ENCODE measurements around the gene PITX2.

The PITX2 gene

DNA sequence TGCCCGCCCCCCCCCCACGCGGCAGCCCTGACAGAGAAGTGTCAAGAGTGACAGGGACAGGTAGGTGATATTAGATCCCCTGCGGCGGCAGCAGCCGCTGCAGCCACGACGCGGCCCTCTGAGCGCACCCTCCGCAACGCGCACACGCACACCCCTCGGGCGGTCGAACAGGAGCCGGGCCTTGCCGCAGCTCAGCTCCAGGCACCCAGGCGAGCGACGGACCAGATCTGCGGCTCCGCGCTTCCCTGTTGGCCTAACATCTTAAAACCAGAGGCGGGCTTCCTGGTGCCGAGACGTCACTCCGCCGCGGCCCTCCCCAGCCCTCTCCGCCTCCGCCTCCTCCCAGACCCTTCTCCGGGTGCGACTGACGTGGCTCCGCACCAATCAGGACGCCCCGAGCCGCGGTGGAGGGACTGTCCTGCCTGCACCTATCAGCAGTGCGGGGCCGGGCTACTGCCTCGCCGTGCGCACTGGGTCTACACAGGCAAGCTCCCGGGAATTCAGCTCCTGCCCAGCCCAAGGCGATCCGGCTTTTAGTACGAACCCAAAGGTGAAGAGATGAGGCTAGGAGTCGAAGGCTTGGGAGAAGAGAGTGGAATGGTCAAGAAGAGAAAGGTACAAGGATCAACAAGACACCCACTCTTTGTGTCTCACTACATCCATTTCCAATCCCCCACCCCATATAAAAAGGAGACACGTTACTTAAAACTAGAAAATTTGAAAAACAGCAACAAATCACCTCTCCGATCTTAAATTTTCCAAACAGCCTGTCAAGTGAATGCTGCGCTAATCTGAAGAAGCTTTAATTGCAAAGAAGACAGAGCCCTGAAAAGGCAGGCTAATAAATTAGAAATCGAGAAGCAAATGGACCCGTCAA is at the start of gene PITX2:
Gene PITX2, minus strand, starts transcription at position 237 of the 877 bp plus-strand sequence. CDS start 617 bp downstream, outside the sequence.
- in situ Hi-C loops (cut with HindIII; ENCODE audit: low sequenced_read_pairs): no loop called here
- H3K4me3 ChIP-seq (ENCODE audit: low read depth, low read length): peak within 1 kb of the TSS; percentile 31
- DNase-seq (ENCODE audit: low read depth, low spot score): peak; percentile 83
- TF ChIP-seq, protein P1, sequence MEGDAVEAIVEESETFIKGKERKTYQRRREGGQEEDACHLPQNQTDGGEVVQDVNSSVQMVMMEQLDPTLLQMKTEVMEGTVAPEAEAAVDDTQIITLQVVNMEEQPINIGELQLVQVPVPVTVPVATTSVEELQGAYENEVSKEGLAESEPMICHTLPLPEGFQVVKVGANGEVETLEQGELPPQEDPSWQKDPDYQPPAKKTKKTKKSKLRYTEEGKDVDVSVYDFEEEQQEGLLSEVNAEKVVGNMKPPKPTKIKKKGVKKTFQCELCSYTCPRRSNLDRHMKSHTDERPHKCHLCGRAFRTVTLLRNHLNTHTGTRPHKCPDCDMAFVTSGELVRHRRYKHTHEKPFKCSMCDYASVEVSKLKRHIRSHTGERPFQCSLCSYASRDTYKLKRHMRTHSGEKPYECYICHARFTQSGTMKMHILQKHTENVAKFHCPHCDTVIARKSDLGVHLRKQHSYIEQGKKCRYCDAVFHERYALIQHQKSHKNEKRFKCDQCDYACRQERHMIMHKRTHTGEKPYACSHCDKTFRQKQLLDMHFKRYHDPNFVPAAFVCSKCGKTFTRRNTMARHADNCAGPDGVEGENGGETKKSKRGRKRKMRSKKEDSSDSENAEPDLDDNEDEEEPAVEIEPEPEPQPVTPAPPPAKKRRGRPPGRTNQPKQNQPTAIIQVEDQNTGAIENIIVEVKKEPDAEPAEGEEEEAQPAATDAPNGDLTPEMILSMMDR (IDR thresholded peaks at IDR 0.05; ENCODE audit: low read depth, low read length): no peak

DNA sequence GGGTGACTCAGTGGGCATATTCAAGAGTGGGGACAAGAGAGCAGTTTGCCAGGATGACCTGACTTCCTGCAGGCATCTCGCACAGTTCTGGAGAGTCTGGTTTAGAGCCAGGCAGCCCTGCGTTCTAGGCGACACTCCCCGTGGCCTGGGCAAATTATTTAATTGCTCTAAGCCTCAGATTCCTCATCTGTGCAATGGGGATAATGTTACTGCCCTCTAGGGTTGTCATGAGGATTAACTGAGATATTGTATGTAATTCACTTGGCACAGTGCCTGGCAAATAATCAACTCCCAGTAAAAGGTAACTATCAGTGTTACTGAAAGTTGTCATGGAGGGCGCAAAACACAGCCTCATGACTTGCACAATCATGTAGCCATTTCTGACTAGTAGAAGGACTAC is 48.8 kb upstream of the PITX2 start:
- in situ Hi-C loops (cut with HindIII; ENCODE audit: low sequenced_read_pairs): no loop called here
- H3K4me3 ChIP-seq (ENCODE audit: low read depth, low read length): no peak overlapping the region
- no peak for DNase-seq (ENCODE audit: low read depth, low spot score)
- TF ChIP-seq, protein P1 (IDR thresholded peaks at IDR 0.05; ENCODE audit: low read depth, low read length): no peak

DNA sequence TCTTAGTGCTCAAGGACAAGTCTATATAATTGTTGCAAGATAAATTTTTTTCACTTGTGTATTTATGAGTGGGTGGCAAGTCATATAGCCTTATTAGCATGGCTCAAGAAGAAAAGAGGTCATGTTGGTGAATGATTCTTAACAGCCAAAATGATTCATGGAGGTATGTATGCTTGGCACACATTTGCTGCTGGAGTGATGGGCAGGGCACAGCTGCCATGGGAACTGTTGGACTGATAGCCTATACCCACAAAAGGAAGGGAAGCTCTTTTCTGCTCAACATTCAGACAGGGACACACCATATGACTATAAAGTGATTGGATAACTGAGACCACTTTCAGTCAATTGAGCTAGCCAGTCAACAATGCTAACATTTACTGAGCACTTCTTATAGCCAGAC is 46.8 kb upstream of the PITX2 start:
- in situ Hi-C loops (cut with HindIII; ENCODE audit: low sequenced_read_pairs): no loop called here
- TF ChIP-seq, protein P1 (IDR thresholded peaks at IDR 0.05; ENCODE audit: low read depth, low read length): no peak
- no peak for DNase-seq (ENCODE audit: low read depth, low spot score)
- H3K4me3 ChIP-seq (ENCODE audit: low read depth, low read length): no peak overlapping the region

DNA sequence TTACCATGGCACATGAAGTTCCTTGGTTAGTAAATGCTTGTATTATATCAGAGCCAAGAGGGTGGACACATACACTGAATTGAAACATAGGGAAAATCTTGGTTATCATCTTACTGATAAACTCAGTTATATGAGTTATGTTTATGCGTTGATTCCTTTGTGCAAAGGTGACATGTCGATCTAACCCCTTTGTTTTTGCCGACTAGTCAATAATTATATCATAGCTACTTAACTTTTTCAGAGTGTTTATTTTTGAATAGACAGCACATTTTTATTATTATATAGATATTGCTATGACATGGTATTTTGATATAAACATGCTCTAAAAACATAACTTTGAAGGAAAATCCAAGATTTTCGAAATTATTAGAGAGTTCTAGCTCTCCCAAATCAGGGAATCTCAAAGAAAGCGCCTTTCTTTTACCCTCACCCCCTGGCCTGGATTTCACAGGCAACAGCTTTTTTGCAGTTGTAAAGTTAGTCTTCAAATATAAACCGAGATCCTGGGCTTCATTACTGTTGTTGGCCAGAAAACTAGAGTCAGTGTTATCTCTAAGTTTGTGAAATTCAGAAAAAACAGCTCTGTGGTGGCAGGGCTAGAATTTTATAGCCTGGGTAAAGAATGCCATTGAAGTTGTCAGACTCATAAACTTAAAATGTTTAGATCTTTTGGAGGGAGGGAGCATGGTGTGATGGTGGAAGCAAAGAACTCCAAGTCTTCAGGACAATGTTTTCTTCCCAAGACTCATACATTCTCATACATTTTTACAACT is 45.8 kb upstream of the PITX2 start:
- TF ChIP-seq, protein P1 (IDR thresholded peaks at IDR 0.05; ENCODE audit: low read depth, low read length): no peak
- H3K4me3 ChIP-seq (ENCODE audit: low read depth, low read length): no peak overlapping the region
- in situ Hi-C loops (cut with HindIII; ENCODE audit: low sequenced_read_pairs): no loop called here
- DNase-seq (ENCODE audit: low read depth, low spot score): no peak

DNA sequence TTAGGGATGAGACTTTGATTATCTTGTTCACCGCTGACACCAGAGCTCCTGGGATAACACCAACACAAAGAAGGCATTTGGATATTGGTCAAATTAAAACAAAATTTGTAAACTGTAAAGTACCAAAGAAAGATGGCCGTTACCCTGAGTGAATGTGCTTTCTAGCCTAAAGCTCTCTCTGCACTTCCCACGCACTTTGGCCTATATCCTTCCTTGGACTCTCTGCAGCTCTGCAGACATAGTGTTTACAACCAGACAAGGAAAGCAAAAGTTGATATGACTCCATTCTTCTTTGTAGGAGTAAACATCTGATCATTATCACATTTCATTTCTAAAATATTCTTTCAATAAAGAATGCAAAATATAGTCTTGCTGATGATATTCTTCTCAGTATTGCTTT is 44.8 kb upstream of the PITX2 start:
- no peak overlapping the region for H3K4me3 ChIP-seq (ENCODE audit: low read depth, low read length)
- TF ChIP-seq, protein P1 (IDR thresholded peaks at IDR 0.05; ENCODE audit: low read depth, low read length): no peak
- no peak for DNase-seq (ENCODE audit: low read depth, low spot score)
- in situ Hi-C loops (cut with HindIII; ENCODE audit: low sequenced_read_pairs): no loop called here

DNA sequence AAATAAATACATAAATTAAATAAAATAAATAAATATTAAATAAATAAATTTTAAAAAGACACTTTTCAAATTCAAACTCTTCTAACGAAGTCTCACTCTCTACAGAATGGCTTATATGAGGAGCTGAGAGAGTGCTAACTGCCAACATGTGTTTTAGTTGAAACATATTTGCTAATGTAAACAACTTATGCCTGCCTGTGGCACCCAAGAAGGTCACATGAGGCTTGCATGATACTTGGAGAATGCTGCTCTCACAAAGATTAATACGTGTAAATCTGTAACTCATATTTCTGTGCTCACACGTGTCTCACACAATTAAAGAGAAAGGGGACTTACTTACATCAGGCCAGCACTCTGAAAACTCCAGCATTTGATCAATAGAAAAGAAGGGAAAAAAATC is 43.2 kb upstream of the PITX2 start:
- TF ChIP-seq, protein P1 (IDR thresholded peaks at IDR 0.05; ENCODE audit: low read depth, low read length): no peak
- in situ Hi-C loops (cut with HindIII; ENCODE audit: low sequenced_read_pairs): no loop called here
- H3K4me3 ChIP-seq (ENCODE audit: low read depth, low read length): no peak overlapping the region
- no peak for DNase-seq (ENCODE audit: low read depth, low spot score)

Data from astrocyte of the spinal cord (primary cell).